Activated CD8-positive, alpha-beta T cell treated with anti-CD3 and anti-CD28 coated beads for 36 hours (primary cell): ENCODE results near the gene SAMD4B. TPM values are rescaled to one million over a fixed set of nuclear protein-coding genes. Genes with fewer than 3 reads are reported as not detected.
"Not testable (repeated sequence)": the region's sequence is repeated elsewhere in the genome, so short reads cannot be mapped to it uniquely, and the experiment has no call there.

Source experiments
- ATAC-seq: fragments of 200-7000 bp; cut with Tn5 transposase; one replicate; pipeline ENCODE4 v1.10.0; 2021; ENCODE audit warnings: mild to moderate bottlenecking, moderate library complexity
- CTCF ChIA-PET: fragments of 350-600 bp; sonication (Branson Sonifier 250); formaldehyde crosslinking; loops from one replicate; lab custom pipeline; 2021; ENCODE audit warnings: antibody characterized with exemption; lab: Charles Lee
- POLR2A ChIA-PET: fragments of 350-600 bp; sonication (Branson Sonifier 250); formaldehyde crosslinking; loops from one replicate; lab custom pipeline; 2021; ENCODE audit warnings: antibody characterized with exemption; lab: Charles Lee
- DNase-seq: peaks from one replicate; pipeline ENCODE4 v3.0.0-alpha.2; 2020
- H3K27ac Mint-ChIP-seq: one replicate; pipeline ENCODE4 v1.8.0; 2021; ENCODE audit warnings: mild to moderate bottlenecking, mixed read lengths
- H3K27me3 Mint-ChIP-seq: one replicate; pipeline ENCODE4 v1.8.0; 2021; ENCODE audit warnings: mixed read lengths
- H3K36me3 Mint-ChIP-seq: one replicate; pipeline ENCODE4 v1.8.0; 2021; ENCODE audit warnings: low read depth, mixed read lengths
- H3K4me1 Mint-ChIP-seq: one replicate; pipeline ENCODE4 v1.8.0; 2021; ENCODE audit warnings: low read depth, mixed read lengths
- H3K4me3 Mint-ChIP-seq: one replicate; pipeline ENCODE4 v1.8.0; 2021; ENCODE audit warnings: mild to moderate bottlenecking, moderate library complexity, mixed read lengths
- H3K9me3 Mint-ChIP-seq: one replicate; pipeline ENCODE4 v1.8.0; 2021; ENCODE audit warnings: mixed read lengths
- intact Hi-C: fragments of 100-400 bp; cut with micrococcal nuclease; formaldehyde crosslinking; loops from one replicate; pipeline ENCODE4 v1.10.0; 2022
- total RNA-seq, 2 experiments: library from RNA; stranded (reverse); gene quantifications; one replicate each; pipeline ENCODE4 v1.2.3, GENCODE V29; 2021
- TF ChIP-seq, protein P1 (sequence below): fragments of 200-600 bp; IDR thresholded peaks from one replicate; pipeline ENCODE4 v1.8.0; 2022; ENCODE audit warnings: antibody characterized with exemption, mild to moderate bottlenecking

SAMD4B gene
- total RNA-seq, 2 experiments from 2014 or later = 35.5 to 37.1 TPM

DNA sequence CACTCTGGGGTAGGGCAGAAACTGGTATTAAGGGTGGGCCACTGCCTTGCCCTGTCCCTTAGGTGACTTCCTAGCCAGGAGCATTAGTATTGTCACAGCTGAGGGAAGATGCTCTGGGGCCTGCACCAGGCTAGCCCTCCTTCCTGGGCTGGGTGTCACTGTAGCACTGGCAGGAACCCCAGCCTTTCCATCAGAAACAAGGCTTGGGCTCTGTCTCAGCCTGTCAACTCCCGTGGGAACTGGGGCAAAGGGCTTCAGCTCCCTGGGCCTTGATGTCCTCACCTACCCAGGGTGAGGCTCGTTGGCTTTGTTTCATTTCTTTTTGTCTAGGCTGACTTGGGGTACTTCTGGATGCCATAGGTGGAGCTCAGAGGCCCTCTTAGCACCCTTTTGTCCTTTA, 30.7 kb downstream of the SAMD4B start:
- intact Hi-C loops = no loop called here
- TF ChIP-seq, protein P1, sequence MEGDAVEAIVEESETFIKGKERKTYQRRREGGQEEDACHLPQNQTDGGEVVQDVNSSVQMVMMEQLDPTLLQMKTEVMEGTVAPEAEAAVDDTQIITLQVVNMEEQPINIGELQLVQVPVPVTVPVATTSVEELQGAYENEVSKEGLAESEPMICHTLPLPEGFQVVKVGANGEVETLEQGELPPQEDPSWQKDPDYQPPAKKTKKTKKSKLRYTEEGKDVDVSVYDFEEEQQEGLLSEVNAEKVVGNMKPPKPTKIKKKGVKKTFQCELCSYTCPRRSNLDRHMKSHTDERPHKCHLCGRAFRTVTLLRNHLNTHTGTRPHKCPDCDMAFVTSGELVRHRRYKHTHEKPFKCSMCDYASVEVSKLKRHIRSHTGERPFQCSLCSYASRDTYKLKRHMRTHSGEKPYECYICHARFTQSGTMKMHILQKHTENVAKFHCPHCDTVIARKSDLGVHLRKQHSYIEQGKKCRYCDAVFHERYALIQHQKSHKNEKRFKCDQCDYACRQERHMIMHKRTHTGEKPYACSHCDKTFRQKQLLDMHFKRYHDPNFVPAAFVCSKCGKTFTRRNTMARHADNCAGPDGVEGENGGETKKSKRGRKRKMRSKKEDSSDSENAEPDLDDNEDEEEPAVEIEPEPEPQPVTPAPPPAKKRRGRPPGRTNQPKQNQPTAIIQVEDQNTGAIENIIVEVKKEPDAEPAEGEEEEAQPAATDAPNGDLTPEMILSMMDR = no peak
- POLR2A ChIA-PET = interaction anchor here (0.5 to 1.2 kb wide), 2 partner anchors 9 to 10 kb away, joined by 3 to 4 read pairs; no protein-coding TSS in a partner anchor
- no peaks in the 10 kb centered on the region for H3K27me3 Mint-ChIP-seq
- ATAC-seq (no peak), DNase-seq (no peak)
- H3K9me3 Mint-ChIP-seq = no peaks in the 10 kb centered on the region
- H3K4me1 Mint-ChIP-seq = no peaks in the 10 kb centered on the region
- H3K4me3 Mint-ChIP-seq = no peak overlapping the region
- CTCF ChIA-PET = no interaction called here
- no peak overlapping the region for H3K27ac Mint-ChIP-seq
- peaks cover 30% of the 10 kb centered on the region for H3K36me3 Mint-ChIP-seq

DNA sequence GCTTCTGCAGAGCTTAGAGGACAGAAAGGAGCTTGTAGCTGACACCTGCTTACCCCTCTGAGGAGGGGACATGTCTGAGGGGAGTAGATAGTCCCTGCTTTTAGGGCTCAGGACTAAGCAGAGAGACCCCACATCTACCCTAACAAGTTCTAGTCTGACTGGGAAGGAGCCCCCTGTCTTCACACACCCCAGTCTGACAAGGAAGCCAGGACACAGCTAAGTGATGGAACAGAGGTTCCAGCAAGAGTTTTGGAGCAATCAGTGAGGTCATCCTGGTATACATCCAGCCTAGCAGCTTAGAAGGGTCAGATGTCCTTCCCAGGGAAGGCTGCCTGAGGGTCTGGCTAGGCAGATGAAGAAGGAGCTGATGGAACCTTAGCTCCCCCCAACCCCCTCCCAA, 33.7 kb downstream of the SAMD4B start:
- ATAC-seq = no peak
- Mint-ChIP-seq H3K9me3 (no peaks in the 10 kb centered on the region), H3K27me3 (no peaks in the 10 kb centered on the region), H3K4me3 (no peak overlapping the region), H3K27ac (no peak overlapping the region), H3K36me3 (peaks cover 19% of the 10 kb centered on the region), H3K4me1 (no peaks in the 10 kb centered on the region)
- intact Hi-C loops = no loop called here
- DNase-seq = no peak
- ChIA-PET POLR2A (interaction anchor here (1.3 kb wide), 1 partner anchor 16 kb away, joined by 5 read pairs; the partner anchor contains the start of genes MED29 and PAF1), CTCF (no interaction called here)
- TF ChIP-seq, protein P1 = no peak

DNA sequence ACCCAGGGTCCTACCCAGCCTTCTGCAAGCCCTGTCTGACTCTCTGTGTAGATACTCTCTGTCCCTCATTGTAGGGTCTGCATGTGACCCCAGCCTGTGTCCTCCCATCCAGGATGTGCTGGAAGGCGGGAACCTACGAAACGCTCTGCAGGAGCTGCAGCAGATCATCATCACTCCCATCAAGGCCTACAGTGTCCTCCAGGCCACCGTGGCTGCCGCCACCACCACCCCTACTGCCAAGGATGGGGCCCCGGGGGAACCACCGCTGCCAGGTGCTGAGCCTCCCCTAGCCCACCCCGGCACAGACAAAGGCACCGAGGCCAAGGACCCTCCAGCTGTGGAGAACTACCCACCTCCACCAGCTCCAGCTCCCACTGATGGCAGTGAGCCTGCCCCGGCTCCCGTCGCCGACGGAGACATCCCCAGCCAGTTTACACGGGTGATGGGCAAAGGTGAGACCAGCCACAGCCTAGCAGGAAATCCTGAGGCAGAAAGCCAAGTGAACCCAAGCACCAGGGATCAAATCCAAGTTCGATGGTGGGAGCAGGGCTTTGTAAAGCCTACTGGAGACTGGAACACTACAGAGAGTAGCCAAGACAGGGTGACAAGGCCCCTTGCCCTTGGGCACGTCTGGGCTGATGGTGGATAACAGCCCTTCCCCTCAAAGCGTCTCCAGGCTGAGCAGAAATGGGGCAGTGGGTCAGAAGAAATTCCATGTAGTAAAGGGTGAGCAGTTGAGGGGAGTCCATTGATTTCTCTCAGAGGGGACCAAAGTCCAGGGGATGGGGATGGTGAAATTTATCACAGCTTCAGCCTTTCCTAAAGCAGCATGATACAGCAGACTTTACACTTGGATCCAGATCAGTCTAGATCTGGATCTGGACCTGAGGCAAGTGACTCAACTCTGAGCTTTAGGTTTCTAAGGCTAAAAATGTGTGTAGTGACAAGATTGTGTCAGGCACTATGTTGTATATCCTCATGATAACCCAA, 35.4 kb downstream of the SAMD4B start:
- POLR2A ChIA-PET = interaction anchor here (1.5 kb wide), 1 partner anchor 14 kb away, joined by 8 read pairs; the partner anchor contains the start of genes MED29 and PAF1
- H3K36me3 Mint-ChIP-seq = peaks cover 15% of the 10 kb centered on the region
- no peaks in the 10 kb centered on the region for H3K27me3 Mint-ChIP-seq
- intact Hi-C loops = no loop called here
- no peaks in the 10 kb centered on the region for H3K4me1 Mint-ChIP-seq
- ATAC-seq (no peak), DNase-seq (no peak)
- CTCF ChIA-PET = interaction anchor here (0.6 to 0.8 kb wide), 2 partner anchors 20 to 1096 kb away, joined by 3 read pairs; no protein-coding TSS in a partner anchor
- no peak overlapping the region for H3K27ac Mint-ChIP-seq
- TF ChIP-seq, protein P1 = no peak
- H3K9me3 Mint-ChIP-seq = no peaks in the 10 kb centered on the region
- H3K4me3 Mint-ChIP-seq = no peak overlapping the region

DNA sequence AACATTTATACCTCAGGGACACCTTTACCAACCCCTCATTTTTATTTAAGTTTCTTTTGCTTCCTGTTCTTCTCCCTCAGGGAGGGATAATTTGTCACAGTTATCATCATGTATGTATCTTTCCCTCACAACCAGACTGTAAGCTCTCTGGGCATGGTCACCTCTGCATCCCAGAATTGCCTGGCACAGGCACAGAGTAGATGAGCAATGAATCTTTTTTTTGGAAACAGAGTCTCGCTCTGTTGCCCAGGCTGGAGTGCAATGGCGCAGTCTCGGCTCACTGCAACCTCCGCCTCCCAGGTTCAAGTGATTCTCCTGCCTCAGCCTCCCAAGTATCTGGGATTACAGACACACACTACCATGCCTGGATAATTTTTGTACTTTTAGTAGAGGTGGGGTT, 37.1 kb downstream of the SAMD4B start:
- H3K4me3 Mint-ChIP-seq, CTCF ChIA-PET, intact Hi-C loops, DNase-seq, H3K27me3 Mint-ChIP-seq, H3K27ac Mint-ChIP-seq, ATAC-seq, H3K9me3 Mint-ChIP-seq, H3K4me1 Mint-ChIP-seq: not testable (repeated sequence)
- peaks cover 14% of the 10 kb centered on the region for H3K36me3 Mint-ChIP-seq
- POLR2A ChIA-PET = interaction anchor here (1.8 kb wide), 1 partner anchor 12 kb away, joined by 4 read pairs; the partner anchor contains the start of genes MED29 and PAF1

DNA sequence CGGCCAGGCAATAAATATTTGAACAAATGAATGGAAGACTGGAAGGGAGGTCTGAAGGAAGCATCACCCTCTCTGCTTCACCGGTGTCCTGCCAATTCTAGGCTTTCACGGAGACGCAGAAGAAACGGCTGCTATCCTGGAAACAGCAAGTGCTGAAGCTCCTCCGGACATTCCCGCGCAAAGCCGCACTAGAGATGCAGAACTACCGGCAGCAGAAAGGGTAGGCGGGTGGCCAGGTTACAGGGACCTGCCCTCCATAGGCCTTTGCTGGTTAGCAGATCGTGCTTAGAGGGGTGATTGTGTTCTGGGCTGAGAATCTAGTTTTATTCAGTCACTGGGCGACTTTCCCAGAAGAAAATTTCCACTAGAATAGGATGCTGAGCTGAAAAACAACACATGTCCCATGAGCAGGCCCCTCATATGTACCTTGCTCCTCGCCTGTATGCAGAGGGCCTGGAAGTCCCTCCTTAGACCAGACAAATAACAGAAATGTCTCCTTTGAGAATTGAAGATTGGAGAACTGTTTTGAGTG, 37.7 kb downstream of the SAMD4B start:
- no peaks in the 10 kb centered on the region for H3K4me1 Mint-ChIP-seq
- ChIA-PET POLR2A (interaction anchor here (0.7 to 1.8 kb wide), 2 partner anchors 11 to 160 kb away, joined by 3 to 4 read pairs; partner anchors contain the start of genes MED29 and PAF1), CTCF (no interaction called here)
- H3K36me3 Mint-ChIP-seq = peaks cover 11% of the 10 kb centered on the region
- H3K27me3 Mint-ChIP-seq = no peaks in the 10 kb centered on the region
- H3K4me3 Mint-ChIP-seq = no peak overlapping the region
- TF ChIP-seq, protein P1 = no peak
- no peak overlapping the region for H3K27ac Mint-ChIP-seq
- intact Hi-C loops = no loop called here
- H3K9me3 Mint-ChIP-seq = no peaks in the 10 kb centered on the region
- ATAC-seq = no peak
- no peak for DNase-seq
